K562 (cell line): ENCODE results near the gene CRTC3. TPM values are rescaled to one million over a fixed set of nuclear protein-coding genes. Genes with fewer than 3 reads are reported as not detected.

ENCODE experiments used
- CBFB ChIP-seq: sonication (generic); formaldehyde crosslinking; IDR thresholded peaks from 2 replicates; pipeline ENCODE4 v1.4.0; 2020; ENCODE audit warnings: mild to moderate bottlenecking, missing genetic modification reagents
- CHD4 ChIP-seq: fragments of 200-600 bp; sonication (generic); IDR thresholded peaks from 3 replicates; pipeline ENCODE4 v1.6.1; 2012; ENCODE audit warnings: low read depth, mild to moderate bottlenecking, mixed read lengths, low read length, inconsistent platforms; ENCODE audit not compliant: insufficient read depth, insufficient replicate concordance, poor library complexity, severe bottlenecking
- E2F6 ChIP-seq, 2 experiments: IDR thresholded peaks; 2 replicates each; pipeline ENCODE4 v1.6.1; 2011; ENCODE audit warnings: borderline replicate concordance in 1 of 2, control low read depth in 1 of 2, low read depth in 1 of 2, low read length in 1 of 2, mild to moderate bottlenecking in 1 of 2, mixed read lengths in 1 of 2, moderate library complexity in 1 of 2; ENCODE audit not compliant: insufficient read depth in 1 of 2, insufficient read length in 1 of 2, poor library complexity in 1 of 2, severe bottlenecking in 1 of 2; ENCODE audit errors: extremely low read depth in 1 of 2
- L3MBTL2 ChIP-seq: fragments of 450-650 bp; IDR thresholded peaks from 2 replicates; pipeline ENCODE4 v1.6.1; 2016; ENCODE audit warnings: mild to moderate bottlenecking, moderate library complexity
- LARP7 ChIP-seq: fragments of 450-650 bp; IDR thresholded peaks from 2 replicates; pipeline ENCODE4 v1.6.1; 2016
- NRF1 ChIP-seq, 2 experiments: fragments of 450-650 bp; IDR thresholded peaks in 1 of 2; conservative IDR thresholded peaks in 1 of 2; 2 replicates each; pipeline ENCODE4 v1.6.1; 2014; ENCODE audit warnings: mild to moderate bottlenecking in 2 of 2
- PHTF2 ChIP-seq: fragments of 250-450 bp; sonication (Bioruptor Pico); IDR thresholded peaks from 2 replicates; pipeline ENCODE4 v1.5.0; 2021; ENCODE audit warnings: mild to moderate bottlenecking
- RBM14 ChIP-seq: fragments of 200-400 bp; formaldehyde crosslinking; IDR thresholded peaks from 2 replicates; pipeline ENCODE4 v1.6.1; 2018; ENCODE audit warnings: low read depth, mild to moderate bottlenecking, low read length, moderate library complexity, borderline replicate concordance; ENCODE audit not compliant: insufficient read depth
- RBM22 ChIP-seq: fragments of 200-400 bp; formaldehyde crosslinking; IDR thresholded peaks from 2 replicates; pipeline ENCODE4 v1.6.1; 2018; ENCODE audit warnings: low read length, low read depth; ENCODE audit not compliant: poor library complexity, severe bottlenecking
- TEAD1 ChIP-seq, 2 experiments: fragments of 450-650 bp in 1 of 2; sonication (generic) in 1 of 2; formaldehyde crosslinking; IDR thresholded peaks; 2 replicates each; pipeline versions ENCODE4 v1.4.0 to v1.8.0; 2020 to 2022; ENCODE audit warnings: mild to moderate bottlenecking in 2 of 2, missing genetic modification reagents in 1 of 2
- TEAD4 ChIP-seq, 2 experiments: sonication (generic) in 1 of 2; formaldehyde crosslinking in 1 of 2; IDR thresholded peaks; 2 replicates each; pipeline versions ENCODE4 v1.6.1 to v1.8.0; 2012 to 2022; ENCODE audit warnings: borderline replicate concordance in 1 of 2, inconsistent platforms in 1 of 2, low read length in 1 of 2, mild to moderate bottlenecking in 1 of 2, missing genetic modification reagents in 1 of 2
- ZNF121 ChIP-seq: sonication (generic); formaldehyde crosslinking; conservative IDR thresholded peaks from 2 replicates; pipeline ENCODE4 v1.8.0; 2022; ENCODE audit warnings: missing genetic modification reagents
- ZNF280B ChIP-seq: fragments of 250-450 bp; sonication (Bioruptor Pico); IDR thresholded peaks from 2 replicates; pipeline ENCODE4 v1.5.1; 2021; ENCODE audit warnings: mild to moderate bottlenecking
- ZNF444 ChIP-seq: fragments of 250-450 bp; sonication (Bioruptor Pico); IDR thresholded peaks from 2 replicates; pipeline ENCODE4 v1.4.0; 2020; ENCODE audit warnings: mild to moderate bottlenecking, moderate library complexity
- polyA plus RNA-seq, 8 experiments: library from polyadenylated mRNA; depleted of rRNA in 4 of 8; stranded (reverse) in 5 of 8; unstranded in 3 of 8; fragments of >200 nt; fragmentation: Nextera tagmentation in 2 of 8; fragmentation: Illumina TruSeq in 1 of 8; extraction: Ambion mirVana in 2 of 8; extraction: Trizol in 1 of 8; gene quantifications; 2 replicates each; pipeline versions ENCODE4 v1.2.1 to v1.2.3, GENCODE V29; 2011 to 2014; ENCODE audit warnings: inconsistent platforms in 1 of 8, missing spikeins in 1 of 8
- total RNA-seq, 7 experiments: library from RNA; depleted of rRNA in 6 of 7; stranded (reverse); fragments of >200 nt in 6 of 7; fragmentation: Illumina TruSeq in 2 of 7; extraction: Trizol in 2 of 7; gene quantifications; 2 replicates each; pipeline versions ENCODE4 v1.2.1 to v1.2.3, GENCODE V29; 2011 to 2021; ENCODE audit warnings: low replicate concordance in 1 of 7
- TF ChIP-seq, protein P1 (sequence below): sonication (generic); formaldehyde crosslinking; IDR thresholded peaks from 2 replicates; pipeline ENCODE4 v1.8.0; 2022; ENCODE audit warnings: mild to moderate bottlenecking, missing genetic modification reagents, borderline replicate concordance
- TF ChIP-seq, protein P2 (sequence below), 2 experiments: IDR thresholded peaks in 1 of 2; conservative IDR thresholded peaks in 1 of 2; 2 replicates each; pipeline ENCODE4 v1.6.1; 2016; ENCODE audit warnings: low read depth in 2 of 2, mild to moderate bottlenecking in 1 of 2, missing compliant biosample characterization in 1 of 2, missing genetic modification characterization in 1 of 2, moderate library complexity in 1 of 2

The CRTC3 gene
- total and polyA plus RNA-seq, 9 of the 15 experiments (the other 6 are each of a cell fraction or from before 2014, with no cell fraction given), result 1.2 to 19.0 (median 11.6) TPM

GRCh38 chr15:90664650-90665287 lies 135.0 kb downstream of the CRTC3 start (continued):
- TF ChIP-seq RBM14 (no peak), ZNF280B (no peak), PHTF2 (no peak), L3MBTL2 (peak; percentile 82), TEAD1 (CRISPR knock-in tag; IDR thresholded peaks at IDR 0.05) (0 out of 4 replicates have a peak, but pooled peaks of 1 of the 2 experiments have one; percentile 10), ZNF444 (CRISPR knock-in tag) (no peak), CBFB (CRISPR knock-in tag) (0 out of 2 replicates have a peak, but pooled peaks have one; percentile 42), TEAD4 (IDR thresholded peaks at IDR 0.05; ENCODE audit: low read length) (no peak), TEAD4 (CRISPR knock-in tag; IDR thresholded peaks at IDR 0.05; ENCODE audit: borderline replicate concordance) (peak; percentile 32; the same call in 1 of the 2 replicates), E2F6 (IDR thresholded peaks at IDR 0.05; ENCODE audit: borderline replicate concordance in 1 of 2, extremely low read depth in 1 of 2, insufficient read depth in 1 of 2, insufficient read length in 1 of 2, low read depth in 1 of 2, low read length in 1 of 2, poor library complexity in 1 of 2, severe bottlenecking in 1 of 2) (peak in 1 of 2 experiments; percentile 66), LARP7 (0 out of 2 replicates have a peak, but pooled peaks have one; percentile 34), RBM22 (no peak), NRF1 (conservative IDR thresholded peaks at IDR 0.05 in 1 of 2, IDR thresholded peaks at IDR 0.05 in 1 of 2) (no peak), CHD4 (no peak), ZNF121 (peak; percentile 67)
- TF ChIP-seq, protein P1, sequence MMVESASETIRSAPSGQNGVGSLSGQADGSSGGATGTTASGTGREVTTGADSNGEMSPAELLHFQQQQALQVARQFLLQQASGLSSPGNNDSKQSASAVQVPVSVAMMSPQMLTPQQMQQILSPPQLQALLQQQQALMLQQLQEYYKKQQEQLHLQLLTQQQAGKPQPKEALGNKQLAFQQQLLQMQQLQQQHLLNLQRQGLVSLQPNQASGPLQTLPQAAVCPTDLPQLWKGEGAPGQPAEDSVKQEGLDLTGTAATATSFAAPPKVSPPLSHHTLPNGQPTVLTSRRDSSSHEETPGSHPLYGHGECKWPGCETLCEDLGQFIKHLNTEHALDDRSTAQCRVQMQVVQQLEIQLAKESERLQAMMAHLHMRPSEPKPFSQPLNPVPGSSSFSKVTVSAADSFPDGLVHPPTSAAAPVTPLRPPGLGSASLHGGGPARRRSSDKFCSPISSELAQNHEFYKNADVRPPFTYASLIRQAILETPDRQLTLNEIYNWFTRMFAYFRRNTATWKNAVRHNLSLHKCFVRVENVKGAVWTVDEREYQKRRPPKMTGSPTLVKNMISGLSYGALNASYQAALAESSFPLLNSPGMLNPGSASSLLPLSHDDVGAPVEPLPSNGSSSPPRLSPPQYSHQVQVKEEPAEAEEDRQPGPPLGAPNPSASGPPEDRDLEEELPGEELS (CRISPR knock-in tag), result peak; percentile 77
- TF ChIP-seq, protein P2, sequence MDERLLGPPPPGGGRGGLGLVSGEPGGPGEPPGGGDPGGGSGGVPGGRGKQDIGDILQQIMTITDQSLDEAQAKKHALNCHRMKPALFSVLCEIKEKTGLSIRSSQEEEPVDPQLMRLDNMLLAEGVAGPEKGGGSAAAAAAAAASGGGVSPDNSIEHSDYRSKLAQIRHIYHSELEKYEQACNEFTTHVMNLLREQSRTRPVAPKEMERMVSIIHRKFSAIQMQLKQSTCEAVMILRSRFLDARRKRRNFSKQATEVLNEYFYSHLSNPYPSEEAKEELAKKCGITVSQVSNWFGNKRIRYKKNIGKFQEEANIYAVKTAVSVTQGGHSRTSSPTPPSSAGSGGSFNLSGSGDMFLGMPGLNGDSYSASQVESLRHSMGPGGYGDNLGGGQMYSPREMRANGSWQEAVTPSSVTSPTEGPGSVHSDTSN (CRISPR knock-in tag; IDR thresholded peaks at IDR 0.05; ENCODE audit: low read depth), result no peak
- TF ChIP-seq, protein P2 (tag; conservative IDR thresholded peaks at IDR 0.05; ENCODE audit: low read depth), result no peak
